HEK293 (cell line): Measurements from ENCODE around the gene SEMA6A.

Source experiments
- BCL11A ChIP-seq: fragments of 450-650 bp; formaldehyde crosslinking; IDR thresholded peaks from 2 replicates; pipeline ENCODE4 v1.5.1; 2016; ENCODE audit warnings: low read depth, missing biosample characterization, missing genetic modification characterization
- HOXA7 ChIP-seq: sonication (generic); formaldehyde crosslinking; IDR thresholded peaks from 2 replicates; pipeline ENCODE4 v1.8.1; 2022; ENCODE audit warnings: missing genetic modification reagents, borderline replicate concordance
- HOXC10 ChIP-seq: sonication (generic); formaldehyde crosslinking; IDR thresholded peaks from 2 replicates; pipeline ENCODE4 v1.8.1; 2023; ENCODE audit warnings: mild to moderate bottlenecking, missing genetic modification reagents
- KLF16 ChIP-seq: fragments of 450-650 bp; formaldehyde crosslinking; IDR thresholded peaks from 2 replicates; pipeline ENCODE4 v1.5.1; 2017; ENCODE audit warnings: missing biosample characterization, missing genetic modification characterization
- PRDM1 ChIP-seq: fragments of 450-650 bp; formaldehyde crosslinking; IDR thresholded peaks from 2 replicates; pipeline ENCODE4; 2016; ENCODE audit warnings: missing biosample characterization, missing genetic modification characterization
- SCRT1 ChIP-seq: fragments of 450-650 bp; formaldehyde crosslinking; IDR thresholded peaks from 2 replicates; pipeline ENCODE4 v1.5.1; 2016; ENCODE audit warnings: missing biosample characterization, missing genetic modification characterization, borderline replicate concordance
- YY1 ChIP-seq: fragments of 450-650 bp; formaldehyde crosslinking; IDR thresholded peaks from 2 replicates; pipeline ENCODE4 v1.5.1; 2018; ENCODE audit warnings: missing biosample characterization, missing genetic modification characterization
- YY2 ChIP-seq: fragments of 450-650 bp; formaldehyde crosslinking; IDR thresholded peaks from 2 replicates; pipeline ENCODE4 v1.5.1; 2016; ENCODE audit warnings: missing biosample characterization, missing genetic modification characterization
- ZBTB20 ChIP-seq: fragments of 450-650 bp; formaldehyde crosslinking; IDR thresholded peaks from 2 replicates; pipeline ENCODE4 v1.5.1; 2016; ENCODE audit warnings: missing biosample characterization, missing genetic modification characterization
- ZNF10 ChIP-seq: fragments of 450-650 bp; formaldehyde crosslinking; IDR thresholded peaks from 2 replicates; pipeline ENCODE4 v1.5.1; 2017; ENCODE audit warnings: missing biosample characterization, missing genetic modification characterization
- ZNF311 ChIP-seq: fragments of 450-650 bp; formaldehyde crosslinking; IDR thresholded peaks from 2 replicates; pipeline ENCODE4 v1.5.1; 2017; ENCODE audit warnings: missing biosample characterization, missing genetic modification characterization, borderline replicate concordance
- ZNF514 ChIP-seq: fragments of 450-650 bp; formaldehyde crosslinking; IDR thresholded peaks from 2 replicates; pipeline ENCODE4 v1.5.1; 2016; ENCODE audit warnings: missing biosample characterization, missing genetic modification characterization
- ZNF596 ChIP-seq: fragments of 450-650 bp; IDR thresholded peaks from 2 replicates; pipeline ENCODE4 v1.5.0; 2018; ENCODE audit warnings: missing biosample characterization, mild to moderate bottlenecking, missing genetic modification characterization, moderate library complexity
- ZNF623 ChIP-seq: fragments of 450-650 bp; formaldehyde crosslinking; IDR thresholded peaks from 2 replicates; pipeline ENCODE4 v1.5.1; 2016; ENCODE audit warnings: missing biosample characterization, missing genetic modification characterization
- ZNF626 ChIP-seq: fragments of 450-650 bp; sonication (Bioruptor Pico); formaldehyde crosslinking; IDR thresholded peaks from 2 replicates; pipeline ENCODE4 v1.5.1; 2018; ENCODE audit warnings: missing biosample characterization, missing genetic modification characterization, inconsistent platforms
- ZNF629 ChIP-seq: fragments of 450-650 bp; formaldehyde crosslinking; IDR thresholded peaks from 2 replicates; pipeline ENCODE4 v1.5.1; 2017; ENCODE audit warnings: missing biosample characterization, missing genetic modification characterization
- ZNF791 ChIP-seq: fragments of 450-650 bp; formaldehyde crosslinking; IDR thresholded peaks from 2 replicates; pipeline ENCODE4 v1.5.1; 2016; ENCODE audit warnings: missing biosample characterization, missing genetic modification characterization
- ZNF792 ChIP-seq: fragments of 450-650 bp; formaldehyde crosslinking; IDR thresholded peaks from 2 replicates; pipeline ENCODE4 v1.5.1; 2016; ENCODE audit warnings: missing biosample characterization, missing genetic modification characterization
- ZNF843 ChIP-seq: fragments of 450-650 bp; formaldehyde crosslinking; IDR thresholded peaks from 2 replicates; pipeline ENCODE4 v1.5.1; 2016; ENCODE audit warnings: missing biosample characterization, missing genetic modification characterization
- ZSCAN23 ChIP-seq: fragments of 450-650 bp; formaldehyde crosslinking; IDR thresholded peaks from 2 replicates; pipeline ENCODE4 v1.5.1; 2016; ENCODE audit warnings: missing biosample characterization, missing genetic modification characterization
- TF ChIP-seq, protein P1 (sequence below): fragments of 450-650 bp; formaldehyde crosslinking; IDR thresholded peaks from 2 replicates; pipeline ENCODE4; 2016; ENCODE audit warnings: missing biosample characterization, missing genetic modification characterization
- TF ChIP-seq, protein P2 (sequence below): fragments of 450-650 bp; formaldehyde crosslinking; IDR thresholded peaks from 2 replicates; pipeline ENCODE4 v1.5.1; 2016; ENCODE audit warnings: missing biosample characterization, missing genetic modification characterization, low read depth
- TF ChIP-seq, protein P3 (sequence below): fragments of 450-650 bp; IDR thresholded peaks from 2 replicates; pipeline ENCODE4 v1.5.1; 2018; ENCODE audit warnings: missing biosample characterization, mild to moderate bottlenecking, missing genetic modification characterization
- TF ChIP-seq, protein P4 (sequence below): fragments of 450-650 bp; formaldehyde crosslinking; IDR thresholded peaks from 2 replicates; pipeline ENCODE4 v1.5.1; 2016; ENCODE audit warnings: missing biosample characterization, missing genetic modification characterization
- TF ChIP-seq, protein P5 (sequence below): fragments of 450-650 bp; formaldehyde crosslinking; IDR thresholded peaks from 2 replicates; pipeline ENCODE4 v1.5.1; 2017; ENCODE audit warnings: missing biosample characterization, missing genetic modification characterization
- TF ChIP-seq, protein P6 (sequence below): fragments of 450-650 bp; formaldehyde crosslinking; IDR thresholded peaks from 2 replicates; pipeline ENCODE4 v1.5.1; 2017; ENCODE audit warnings: missing biosample characterization, missing genetic modification characterization
- TF ChIP-seq, protein P7 (sequence below): fragments of 450-650 bp; formaldehyde crosslinking; IDR thresholded peaks from 2 replicates; pipeline ENCODE4 v1.5.1; 2016; ENCODE audit warnings: missing biosample characterization, missing genetic modification characterization, borderline replicate concordance

SEMA6A gene

DNA sequence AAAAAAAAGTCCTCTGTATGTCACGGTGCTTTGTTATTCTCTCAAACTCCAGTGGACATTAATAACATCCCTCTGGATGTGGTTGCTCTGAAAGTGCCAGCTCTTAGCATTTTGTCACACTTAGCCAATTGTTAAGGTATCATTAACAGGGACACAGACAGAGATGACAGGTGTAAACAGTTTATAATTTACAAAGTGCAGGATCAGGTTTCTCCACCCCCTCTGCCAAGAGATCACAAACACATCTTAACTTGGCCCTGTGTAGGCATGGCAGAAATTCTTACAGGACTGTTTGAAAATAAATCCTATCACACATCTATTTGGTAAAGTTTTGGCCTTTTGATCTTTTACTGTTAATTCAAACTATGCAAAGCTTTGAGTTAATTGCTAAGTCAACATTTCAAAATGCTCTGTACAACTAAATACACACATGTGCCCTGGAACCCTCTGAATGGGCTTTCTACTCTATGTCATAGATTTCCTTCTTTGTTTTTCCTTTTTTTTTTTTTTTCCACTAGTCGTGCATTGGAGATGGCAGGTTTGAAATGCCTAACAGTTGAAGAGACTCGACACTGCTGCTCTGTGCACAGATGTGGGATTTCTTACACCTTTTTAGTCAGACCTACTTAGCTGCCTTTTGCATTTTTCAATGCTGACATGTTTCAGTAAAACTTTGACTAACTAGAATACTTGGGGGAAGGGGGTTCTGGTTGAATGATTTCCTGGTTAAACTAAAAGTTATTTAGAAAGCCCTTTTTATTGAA lies 41.7 kb downstream of the SEMA6A start (continued):
- TF ChIP-seq, protein P1, sequence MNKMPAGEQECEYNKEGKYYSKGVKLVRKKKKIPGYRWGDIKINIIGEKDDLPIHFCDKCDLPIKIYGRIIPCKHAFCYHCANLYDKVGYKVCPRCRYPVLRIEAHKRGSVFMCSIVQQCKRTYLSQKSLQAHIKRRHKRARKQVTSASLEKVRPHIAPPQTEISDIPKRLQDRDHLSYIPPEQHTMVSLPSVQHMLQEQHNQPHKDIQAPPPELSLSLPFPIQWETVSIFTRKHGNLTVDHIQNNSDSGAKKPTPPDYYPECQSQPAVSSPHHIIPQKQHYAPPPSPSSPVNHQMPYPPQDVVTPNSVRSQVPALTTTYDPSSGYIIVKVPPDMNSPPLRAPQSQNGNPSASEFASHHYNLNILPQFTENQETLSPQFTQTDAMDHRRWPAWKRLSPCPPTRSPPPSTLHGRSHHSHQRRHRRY = no peak
- TF ChIP-seq ZNF623 (tag by site-specific recombination) (no peak), ZNF626 (tag by site-specific recombination) (no peak), YY2 (no peak; the same call in 1 of the 2 replicates), ZSCAN23 (tag by site-specific recombination) (0 out of 2 replicates have a peak, but pooled peaks have one; percentile 45), ZNF311 (no peak), ZNF792 (tag by site-specific recombination) (no peak), YY1 (tag by site-specific recombination) (no peak), ZNF596 (tag by site-specific recombination) (peak; percentile 17; the same call in 1 of the 2 replicates), ZNF791 (no peak), HOXC10 (CRISPR knock-in tag) (no peak), ZNF629 (tag by site-specific recombination) (peak; percentile 74), ZBTB20 (peak; percentile 79; the same call in 1 of the 2 replicates), ZNF10 (tag by site-specific recombination) (no peak), ZNF514 (tag by site-specific recombination) (no peak), HOXA7 (CRISPR knock-in tag) (no peak), KLF16 (tag by site-specific recombination) (no peak), BCL11A (tag by site-specific recombination) (peak; percentile 76; the same call in 1 of the 2 replicates), SCRT1 (tag by site-specific recombination) (no peak), ZNF843 (tag by site-specific recombination) (peak; percentile 86), PRDM1 (tag by site-specific recombination) (no peak)
- TF ChIP-seq, protein P2, sequence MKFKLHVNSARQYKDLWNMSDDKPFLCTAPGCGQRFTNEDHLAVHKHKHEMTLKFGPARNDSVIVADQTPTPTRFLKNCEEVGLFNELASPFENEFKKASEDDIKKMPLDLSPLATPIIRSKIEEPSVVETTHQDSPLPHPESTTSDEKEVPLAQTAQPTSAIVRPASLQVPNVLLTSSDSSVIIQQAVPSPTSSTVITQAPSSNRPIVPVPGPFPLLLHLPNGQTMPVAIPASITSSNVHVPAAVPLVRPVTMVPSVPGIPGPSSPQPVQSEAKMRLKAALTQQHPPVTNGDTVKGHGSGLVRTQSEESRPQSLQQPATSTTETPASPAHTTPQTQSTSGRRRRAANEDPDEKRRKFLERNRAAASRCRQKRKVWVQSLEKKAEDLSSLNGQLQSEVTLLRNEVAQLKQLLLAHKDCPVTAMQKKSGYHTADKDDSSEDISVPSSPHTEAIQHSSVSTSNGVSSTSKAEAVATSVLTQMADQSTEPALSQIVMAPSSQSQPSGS (tag by site-specific recombination) = no peak
- TF ChIP-seq, protein P3, sequence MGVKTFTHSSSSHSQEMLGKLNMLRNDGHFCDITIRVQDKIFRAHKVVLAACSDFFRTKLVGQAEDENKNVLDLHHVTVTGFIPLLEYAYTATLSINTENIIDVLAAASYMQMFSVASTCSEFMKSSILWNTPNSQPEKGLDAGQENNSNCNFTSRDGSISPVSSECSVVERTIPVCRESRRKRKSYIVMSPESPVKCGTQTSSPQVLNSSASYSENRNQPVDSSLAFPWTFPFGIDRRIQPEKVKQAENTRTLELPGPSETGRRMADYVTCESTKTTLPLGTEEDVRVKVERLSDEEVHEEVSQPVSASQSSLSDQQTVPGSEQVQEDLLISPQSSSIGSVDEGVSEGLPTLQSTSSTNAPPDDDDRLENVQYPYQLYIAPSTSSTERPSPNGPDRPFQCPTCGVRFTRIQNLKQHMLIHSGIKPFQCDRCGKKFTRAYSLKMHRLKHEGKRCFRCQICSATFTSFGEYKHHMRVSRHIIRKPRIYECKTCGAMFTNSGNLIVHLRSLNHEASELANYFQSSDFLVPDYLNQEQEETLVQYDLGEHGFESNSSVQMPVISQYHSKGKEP (tag by site-specific recombination) = peak; percentile 76
- TF ChIP-seq, protein P4, sequence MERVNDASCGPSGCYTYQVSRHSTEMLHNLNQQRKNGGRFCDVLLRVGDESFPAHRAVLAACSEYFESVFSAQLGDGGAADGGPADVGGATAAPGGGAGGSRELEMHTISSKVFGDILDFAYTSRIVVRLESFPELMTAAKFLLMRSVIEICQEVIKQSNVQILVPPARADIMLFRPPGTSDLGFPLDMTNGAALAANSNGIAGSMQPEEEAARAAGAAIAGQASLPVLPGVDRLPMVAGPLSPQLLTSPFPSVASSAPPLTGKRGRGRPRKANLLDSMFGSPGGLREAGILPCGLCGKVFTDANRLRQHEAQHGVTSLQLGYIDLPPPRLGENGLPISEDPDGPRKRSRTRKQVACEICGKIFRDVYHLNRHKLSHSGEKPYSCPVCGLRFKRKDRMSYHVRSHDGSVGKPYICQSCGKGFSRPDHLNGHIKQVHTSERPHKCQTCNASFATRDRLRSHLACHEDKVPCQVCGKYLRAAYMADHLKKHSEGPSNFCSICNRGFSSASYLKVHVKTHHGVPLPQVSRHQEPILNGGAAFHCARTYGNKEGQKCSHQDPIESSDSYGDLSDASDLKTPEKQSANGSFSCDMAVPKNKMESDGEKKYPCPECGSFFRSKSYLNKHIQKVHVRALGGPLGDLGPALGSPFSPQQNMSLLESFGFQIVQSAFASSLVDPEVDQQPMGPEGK (tag by site-specific recombination) = peak; percentile 37
- TF ChIP-seq, protein P5, sequence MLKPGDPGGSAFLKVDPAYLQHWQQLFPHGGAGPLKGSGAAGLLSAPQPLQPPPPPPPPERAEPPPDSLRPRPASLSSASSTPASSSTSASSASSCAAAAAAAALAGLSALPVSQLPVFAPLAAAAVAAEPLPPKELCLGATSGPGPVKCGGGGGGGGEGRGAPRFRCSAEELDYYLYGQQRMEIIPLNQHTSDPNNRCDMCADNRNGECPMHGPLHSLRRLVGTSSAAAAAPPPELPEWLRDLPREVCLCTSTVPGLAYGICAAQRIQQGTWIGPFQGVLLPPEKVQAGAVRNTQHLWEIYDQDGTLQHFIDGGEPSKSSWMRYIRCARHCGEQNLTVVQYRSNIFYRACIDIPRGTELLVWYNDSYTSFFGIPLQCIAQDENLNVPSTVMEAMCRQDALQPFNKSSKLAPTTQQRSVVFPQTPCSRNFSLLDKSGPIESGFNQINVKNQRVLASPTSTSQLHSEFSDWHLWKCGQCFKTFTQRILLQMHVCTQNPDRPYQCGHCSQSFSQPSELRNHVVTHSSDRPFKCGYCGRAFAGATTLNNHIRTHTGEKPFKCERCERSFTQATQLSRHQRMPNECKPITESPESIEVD (tag by site-specific recombination) = peak; percentile 76
- TF ChIP-seq, protein P6, sequence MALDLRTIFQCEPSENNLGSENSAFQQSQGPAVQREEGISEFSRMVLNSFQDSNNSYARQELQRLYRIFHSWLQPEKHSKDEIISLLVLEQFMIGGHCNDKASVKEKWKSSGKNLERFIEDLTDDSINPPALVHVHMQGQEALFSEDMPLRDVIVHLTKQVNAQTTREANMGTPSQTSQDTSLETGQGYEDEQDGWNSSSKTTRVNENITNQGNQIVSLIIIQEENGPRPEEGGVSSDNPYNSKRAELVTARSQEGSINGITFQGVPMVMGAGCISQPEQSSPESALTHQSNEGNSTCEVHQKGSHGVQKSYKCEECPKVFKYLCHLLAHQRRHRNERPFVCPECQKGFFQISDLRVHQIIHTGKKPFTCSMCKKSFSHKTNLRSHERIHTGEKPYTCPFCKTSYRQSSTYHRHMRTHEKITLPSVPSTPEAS (tag by site-specific recombination) = 0 out of 2 replicates have a peak, but pooled peaks have one; percentile 16
- TF ChIP-seq, protein P7, sequence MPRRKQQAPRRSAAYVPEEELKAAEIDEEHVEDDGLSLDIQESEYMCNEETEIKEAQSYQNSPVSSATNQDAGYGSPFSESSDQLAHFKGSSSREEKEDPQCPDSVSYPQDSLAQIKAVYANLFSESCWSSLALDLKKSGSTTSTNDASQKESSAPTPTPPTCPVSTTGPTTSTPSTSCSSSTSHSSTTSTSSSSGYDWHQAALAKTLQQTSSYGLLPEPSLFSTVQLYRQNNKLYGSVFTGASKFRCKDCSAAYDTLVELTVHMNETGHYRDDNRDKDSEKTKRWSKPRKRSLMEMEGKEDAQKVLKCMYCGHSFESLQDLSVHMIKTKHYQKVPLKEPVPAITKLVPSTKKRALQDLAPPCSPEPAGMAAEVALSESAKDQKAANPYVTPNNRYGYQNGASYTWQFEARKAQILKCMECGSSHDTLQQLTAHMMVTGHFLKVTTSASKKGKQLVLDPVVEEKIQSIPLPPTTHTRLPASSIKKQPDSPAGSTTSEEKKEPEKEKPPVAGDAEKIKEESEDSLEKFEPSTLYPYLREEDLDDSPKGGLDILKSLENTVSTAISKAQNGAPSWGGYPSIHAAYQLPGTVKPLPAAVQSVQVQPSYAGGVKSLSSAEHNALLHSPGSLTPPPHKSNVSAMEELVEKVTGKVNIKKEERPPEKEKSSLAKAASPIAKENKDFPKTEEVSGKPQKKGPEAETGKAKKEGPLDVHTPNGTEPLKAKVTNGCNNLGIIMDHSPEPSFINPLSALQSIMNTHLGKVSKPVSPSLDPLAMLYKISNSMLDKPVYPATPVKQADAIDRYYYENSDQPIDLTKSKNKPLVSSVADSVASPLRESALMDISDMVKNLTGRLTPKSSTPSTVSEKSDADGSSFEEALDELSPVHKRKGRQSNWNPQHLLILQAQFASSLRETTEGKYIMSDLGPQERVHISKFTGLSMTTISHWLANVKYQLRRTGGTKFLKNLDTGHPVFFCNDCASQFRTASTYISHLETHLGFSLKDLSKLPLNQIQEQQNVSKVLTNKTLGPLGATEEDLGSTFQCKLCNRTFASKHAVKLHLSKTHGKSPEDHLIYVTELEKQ (tag by site-specific recombination) = peak; percentile 63; the same call in 1 of the 2 replicates
